ENCODE results near the gene KCNMA1. TPM values are rescaled to one million over a fixed set of nuclear protein-coding genes. Genes with fewer than 3 reads are reported as not detected.

The KCNMA1 gene
- total RNA-seq, 2 experiments from 2014 or later, result 0.55 to 1.5 TPM

DNA sequence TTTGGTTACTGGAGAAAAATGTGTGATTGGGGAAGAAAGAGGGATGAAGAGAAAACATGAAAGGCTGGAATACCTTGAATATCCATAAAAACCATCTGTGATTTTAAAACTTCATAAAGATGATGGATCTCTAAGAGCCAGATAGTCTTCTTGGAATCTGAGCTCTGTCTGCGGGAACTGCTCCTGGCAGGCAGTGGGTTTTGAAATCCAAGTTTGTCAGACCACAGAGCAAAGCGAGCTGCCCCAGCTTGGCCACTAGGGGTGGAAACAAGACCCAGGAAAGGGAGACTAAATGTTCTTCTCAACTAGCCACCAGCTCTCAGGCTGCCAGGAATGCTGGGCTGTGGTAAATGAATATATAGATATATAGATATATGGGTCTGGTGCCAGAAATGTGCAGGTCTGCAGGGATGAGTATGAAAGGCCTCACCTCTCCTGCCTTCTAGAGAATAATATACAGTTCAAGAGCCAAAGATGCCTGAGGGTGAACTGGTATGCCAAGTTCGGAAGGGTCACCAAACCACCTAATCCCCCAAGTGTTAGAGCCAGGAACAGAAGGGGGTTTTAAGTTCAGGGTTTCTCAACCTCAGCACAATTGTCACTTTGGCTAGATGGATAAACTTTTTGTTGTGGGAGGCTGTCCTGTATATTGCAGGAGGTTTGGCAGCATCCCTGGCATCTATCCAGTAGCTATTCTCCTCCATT, 208.8 kb downstream of the KCNMA1 start:
- DNase-seq (no peak), ATAC-seq (no peak)
- Mint-ChIP-seq H3K9me3 (ENCODE audit: low read depth) (no peaks in the 10 kb centered on the region), H3K27me3 (peaks cover 2% of the 10 kb centered on the region), H3K36me3 (no peaks in the 10 kb centered on the region), H3K27ac (no peak overlapping the region), H3K4me3 (no peak overlapping the region), H3K4me1 (no peaks in the 10 kb centered on the region)
- CTCF ChIA-PET, result interaction anchor here (1.3 kb wide), 1 partner anchor 255 kb away, joined by 3 read pairs; no protein-coding TSS in a partner anchor

DNA sequence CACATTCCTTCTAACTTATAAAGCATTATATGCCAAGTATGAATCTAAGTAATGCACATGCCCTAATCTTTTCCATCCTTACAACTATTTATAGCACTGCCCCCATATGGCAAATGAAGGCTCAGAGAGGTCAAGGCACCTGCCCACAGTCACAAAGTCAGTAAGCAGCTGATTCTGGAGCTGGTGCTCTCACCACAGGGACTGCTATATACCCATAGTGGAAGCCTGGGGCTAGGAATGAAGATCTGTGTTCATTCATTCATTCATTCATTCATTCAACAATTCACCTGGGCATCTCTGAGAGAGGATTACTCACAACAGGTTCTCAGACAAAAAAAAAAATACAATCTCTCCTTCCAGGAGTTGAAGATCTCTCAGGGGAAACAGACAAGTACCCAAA, 213.4 kb downstream of the KCNMA1 start:
- Mint-ChIP-seq H3K27me3 (peaks cover under 1% of the 10 kb centered on the region), H3K4me3 (no peak overlapping the region), H3K36me3 (no peaks in the 10 kb centered on the region), H3K27ac (no peak overlapping the region), H3K4me1 (no peaks in the 10 kb centered on the region), H3K9me3 (ENCODE audit: low read depth) (no peaks in the 10 kb centered on the region)
- no peak for DNase-seq
- ATAC-seq, result no peak
- CTCF ChIA-PET, result no interaction called here

DNA sequence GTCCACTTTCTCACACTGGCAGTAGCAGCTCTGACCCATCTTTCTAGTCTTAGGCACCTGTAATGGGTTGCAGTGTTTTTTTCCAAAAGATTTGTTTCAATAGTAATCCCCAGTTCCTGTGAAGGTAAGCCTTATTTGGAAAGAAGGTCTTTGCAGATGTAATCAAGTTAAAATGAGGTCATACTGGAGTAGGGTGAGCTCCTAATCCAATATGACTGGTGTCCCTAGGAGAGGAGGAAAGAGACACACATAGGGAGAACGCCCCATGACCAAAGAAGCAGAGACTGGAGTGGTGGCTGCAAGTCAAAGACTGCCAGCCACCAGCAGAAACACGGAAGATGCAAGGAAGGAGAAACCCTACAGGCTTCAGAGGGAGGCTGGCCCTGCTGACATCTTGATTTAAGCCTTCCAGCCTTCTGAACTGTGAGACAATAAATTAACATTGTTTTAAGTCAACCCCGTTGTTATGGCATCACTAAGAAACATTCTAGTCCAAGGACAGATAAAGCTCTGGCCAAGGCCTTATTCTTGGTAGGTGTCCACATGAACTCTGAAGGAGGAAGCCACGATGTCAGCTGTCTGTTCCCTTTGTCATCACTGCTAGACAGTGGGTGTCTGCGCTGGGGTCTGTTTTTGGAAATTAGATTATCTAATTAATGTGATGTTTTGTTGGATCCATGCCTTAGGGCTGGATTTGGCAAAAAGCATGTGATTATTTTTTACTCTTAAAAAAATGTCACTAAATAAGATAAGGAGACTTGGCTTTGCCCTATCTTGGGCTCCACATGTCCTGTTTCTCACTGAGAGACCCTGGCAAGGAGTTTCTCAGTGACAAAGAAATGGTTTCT, 214.9 kb downstream of the KCNMA1 start:
- H3K9me3 Mint-ChIP-seq (ENCODE audit: low read depth), result no peaks in the 10 kb centered on the region
- DNase-seq (no peak), ATAC-seq (no peak)
- H3K4me3 Mint-ChIP-seq, result no peak overlapping the region
- H3K27ac Mint-ChIP-seq, result no peak overlapping the region
- no peaks in the 10 kb centered on the region for H3K36me3 Mint-ChIP-seq
- H3K27me3 Mint-ChIP-seq, result no peaks in the 10 kb centered on the region
- CTCF ChIA-PET, result no interaction called here
- no peaks in the 10 kb centered on the region for H3K4me1 Mint-ChIP-seq

DNA sequence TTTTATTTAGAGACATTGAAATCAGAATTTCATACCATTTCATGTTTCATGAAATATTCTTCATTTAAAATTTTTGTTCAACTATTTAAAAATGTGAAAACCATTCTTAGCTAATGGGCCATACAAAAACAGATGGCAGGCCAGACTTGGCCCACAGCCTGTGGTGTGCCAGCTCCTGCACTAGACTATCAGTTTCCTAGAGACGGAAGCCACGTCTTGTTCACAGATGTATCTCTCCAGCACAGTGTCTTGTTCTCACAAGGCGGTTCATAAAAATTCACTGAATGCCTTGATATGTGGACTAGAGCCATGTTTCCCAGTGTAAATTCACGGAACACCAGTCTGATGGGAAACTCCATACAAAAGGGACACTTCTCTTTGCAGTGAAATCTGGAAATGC, 216.0 kb downstream of the KCNMA1 start:
- ATAC-seq (no peak), DNase-seq (no peak)
- Mint-ChIP-seq H3K27ac (no peak overlapping the region), H3K27me3 (no peaks in the 10 kb centered on the region), H3K9me3 (ENCODE audit: low read depth) (no peaks in the 10 kb centered on the region), H3K4me3 (no peak overlapping the region), H3K4me1 (no peaks in the 10 kb centered on the region), H3K36me3 (no peaks in the 10 kb centered on the region)
- CTCF ChIA-PET, result no interaction called here

DNA sequence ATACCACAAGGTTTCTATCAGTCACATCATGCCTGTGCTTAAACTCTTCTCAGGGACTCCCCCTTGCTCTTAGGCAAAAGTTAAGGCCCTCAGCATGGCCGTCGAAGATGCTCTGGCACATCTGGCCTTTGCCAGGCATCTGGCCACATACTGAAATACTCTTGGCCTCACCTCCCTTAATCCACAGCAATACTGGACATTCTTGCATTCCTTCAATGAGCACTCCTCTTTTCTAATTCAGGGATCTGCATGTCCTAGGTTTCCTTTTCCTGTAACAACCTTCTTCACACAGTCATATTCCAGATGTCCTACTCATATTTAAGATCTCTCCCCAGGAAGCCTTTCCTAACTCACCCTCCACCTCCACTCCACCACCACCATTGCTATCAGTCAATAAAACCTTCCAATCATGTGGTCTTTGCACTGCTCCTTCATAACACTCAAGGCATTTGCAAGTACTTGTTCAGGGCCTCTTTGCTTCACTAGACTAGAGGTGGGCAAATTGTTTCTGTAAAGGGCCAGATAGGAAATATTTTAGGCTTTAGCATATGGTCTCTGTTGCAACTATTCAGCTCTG, 216.6 kb downstream of the KCNMA1 start:
- Mint-ChIP-seq H3K4me1 (no peaks in the 10 kb centered on the region), H3K27ac (no peak overlapping the region), H3K27me3 (no peaks in the 10 kb centered on the region), H3K4me3 (no peak overlapping the region), H3K36me3 (no peaks in the 10 kb centered on the region), H3K9me3 (ENCODE audit: low read depth) (no peaks in the 10 kb centered on the region)
- CTCF ChIA-PET, result no interaction called here
- no peak for ATAC-seq
- no peak for DNase-seq

DNA sequence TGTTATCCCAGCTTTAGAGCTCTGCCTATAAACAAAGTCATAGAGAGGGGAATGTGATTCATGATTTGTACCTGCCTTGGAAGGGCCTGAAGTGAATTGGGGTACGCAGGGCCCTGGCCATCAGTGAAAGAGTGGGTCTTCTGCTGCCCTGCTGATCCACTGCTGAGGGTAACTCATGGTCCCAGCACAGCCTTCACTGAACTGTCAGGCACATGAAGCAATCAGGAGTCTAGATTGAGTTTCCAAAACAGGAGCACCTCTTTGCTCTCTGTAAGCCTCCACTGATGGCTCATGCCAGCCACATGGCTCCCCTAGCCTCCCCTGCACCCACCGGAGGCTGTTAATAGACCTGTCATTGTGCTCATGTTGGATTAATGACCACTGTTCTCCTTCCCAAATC, 217.6 kb downstream of the KCNMA1 start:
- Mint-ChIP-seq H3K27ac (no peak overlapping the region), H3K4me3 (no peak overlapping the region), H3K27me3 (no peaks in the 10 kb centered on the region), H3K4me1 (no peaks in the 10 kb centered on the region), H3K9me3 (ENCODE audit: low read depth) (no peaks in the 10 kb centered on the region), H3K36me3 (no peaks in the 10 kb centered on the region)
- DNase-seq (no peak), ATAC-seq (no peak)
- CTCF ChIA-PET, result no interaction called here

DNA sequence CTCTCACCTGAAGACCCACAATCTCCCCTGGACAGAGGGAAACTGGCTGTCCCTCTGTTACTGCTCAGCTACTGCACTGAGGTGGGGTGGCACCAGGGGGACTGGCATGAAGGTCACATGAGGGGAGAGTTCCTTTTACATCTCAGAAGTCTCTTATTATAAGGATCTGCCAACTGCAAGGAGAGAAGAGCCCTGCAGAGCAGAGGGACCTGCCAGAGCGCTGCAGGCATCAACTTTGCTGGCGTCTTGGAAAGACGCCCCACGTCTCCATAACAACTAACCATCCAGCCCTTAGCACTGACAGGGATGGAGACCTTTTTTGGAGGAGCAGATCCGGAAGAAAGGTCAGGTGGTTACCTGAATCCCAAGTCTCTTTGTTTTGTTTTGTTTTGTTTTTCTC, 218.6 kb downstream of the KCNMA1 start:
- Mint-ChIP-seq H3K27me3 (no peaks in the 10 kb centered on the region), H3K4me3 (no peak overlapping the region), H3K4me1 (no peaks in the 10 kb centered on the region), H3K27ac (no peak overlapping the region), H3K36me3 (no peaks in the 10 kb centered on the region), H3K9me3 (ENCODE audit: low read depth) (no peaks in the 10 kb centered on the region)
- CTCF ChIA-PET, result no interaction called here
- ATAC-seq (no peak), DNase-seq (no peak)

DNA sequence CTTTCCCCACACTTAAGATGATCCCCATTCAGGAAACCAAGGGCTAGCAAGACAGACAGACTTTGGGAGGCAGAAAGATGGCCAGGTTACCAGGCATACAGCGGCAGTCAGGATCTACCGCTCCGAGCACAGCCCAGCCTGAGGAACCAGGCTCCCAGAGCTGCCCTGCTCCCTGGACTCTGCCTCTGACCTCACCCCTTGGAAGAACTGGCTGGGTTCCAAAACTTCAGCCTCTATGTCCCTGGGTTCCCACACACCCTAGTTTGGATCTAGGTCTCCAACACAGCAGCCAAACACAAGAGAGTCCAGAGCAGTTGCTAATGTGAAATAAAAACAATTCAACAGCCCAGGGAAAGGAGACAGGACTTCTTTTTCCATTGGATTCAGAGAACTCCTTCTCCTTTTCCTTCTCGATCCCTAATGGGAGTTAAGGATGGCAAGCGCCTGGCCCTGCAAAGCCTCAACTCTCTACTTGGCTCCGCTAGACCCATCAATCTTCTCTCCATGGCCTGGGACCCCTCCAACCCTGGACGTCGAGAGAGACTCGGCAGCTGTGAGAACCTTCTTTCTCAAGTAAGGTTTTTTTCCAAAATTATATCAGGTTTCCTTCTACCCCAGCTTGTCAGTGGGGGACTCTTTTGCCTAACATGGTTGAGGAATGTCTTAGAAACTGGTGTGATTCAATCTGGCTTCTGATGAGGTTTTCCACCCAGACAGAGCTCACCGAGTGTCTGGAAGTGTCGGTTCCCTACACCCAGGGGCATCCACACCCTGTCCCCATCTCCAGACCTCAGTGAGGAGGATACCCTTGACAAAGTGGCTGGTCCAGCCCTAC, 219.6 kb downstream of the KCNMA1 start:
- Mint-ChIP-seq H3K4me3 (no peak overlapping the region), H3K36me3 (no peaks in the 10 kb centered on the region), H3K27ac (no peak overlapping the region), H3K4me1 (no peaks in the 10 kb centered on the region), H3K27me3 (no peaks in the 10 kb centered on the region), H3K9me3 (ENCODE audit: low read depth) (no peaks in the 10 kb centered on the region)
- no peak for ATAC-seq
- CTCF ChIA-PET, result no interaction called here
- DNase-seq, result no peak

DNA sequence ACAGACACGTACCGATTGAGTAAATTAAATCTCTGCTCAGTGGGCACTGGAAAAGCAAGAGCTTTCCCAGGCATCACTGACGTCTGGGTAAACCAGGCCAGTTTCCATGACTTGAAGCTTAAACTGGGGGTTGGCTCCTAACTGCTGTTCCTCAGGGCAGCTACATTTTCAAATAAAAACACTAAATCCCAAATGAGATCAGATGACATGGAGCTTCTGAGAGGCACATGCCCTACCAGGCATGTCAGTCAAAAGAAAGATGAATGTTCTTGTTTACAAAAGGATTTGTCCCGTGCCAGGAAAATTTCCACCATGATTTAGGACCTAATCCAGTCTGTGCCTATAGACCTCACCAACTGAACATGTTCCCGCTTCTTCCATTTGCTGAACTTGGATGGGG, 220.2 kb downstream of the KCNMA1 start:
- H3K36me3 Mint-ChIP-seq, result no peaks in the 10 kb centered on the region
- H3K9me3 Mint-ChIP-seq (ENCODE audit: low read depth), result no peaks in the 10 kb centered on the region
- H3K4me3 Mint-ChIP-seq, result no peak overlapping the region
- ATAC-seq, result no peak
- CTCF ChIA-PET, result no interaction called here
- no peaks in the 10 kb centered on the region for H3K27me3 Mint-ChIP-seq
- DNase-seq, result no peak
- no peaks in the 10 kb centered on the region for H3K4me1 Mint-ChIP-seq
- no peak overlapping the region for H3K27ac Mint-ChIP-seq

DNA sequence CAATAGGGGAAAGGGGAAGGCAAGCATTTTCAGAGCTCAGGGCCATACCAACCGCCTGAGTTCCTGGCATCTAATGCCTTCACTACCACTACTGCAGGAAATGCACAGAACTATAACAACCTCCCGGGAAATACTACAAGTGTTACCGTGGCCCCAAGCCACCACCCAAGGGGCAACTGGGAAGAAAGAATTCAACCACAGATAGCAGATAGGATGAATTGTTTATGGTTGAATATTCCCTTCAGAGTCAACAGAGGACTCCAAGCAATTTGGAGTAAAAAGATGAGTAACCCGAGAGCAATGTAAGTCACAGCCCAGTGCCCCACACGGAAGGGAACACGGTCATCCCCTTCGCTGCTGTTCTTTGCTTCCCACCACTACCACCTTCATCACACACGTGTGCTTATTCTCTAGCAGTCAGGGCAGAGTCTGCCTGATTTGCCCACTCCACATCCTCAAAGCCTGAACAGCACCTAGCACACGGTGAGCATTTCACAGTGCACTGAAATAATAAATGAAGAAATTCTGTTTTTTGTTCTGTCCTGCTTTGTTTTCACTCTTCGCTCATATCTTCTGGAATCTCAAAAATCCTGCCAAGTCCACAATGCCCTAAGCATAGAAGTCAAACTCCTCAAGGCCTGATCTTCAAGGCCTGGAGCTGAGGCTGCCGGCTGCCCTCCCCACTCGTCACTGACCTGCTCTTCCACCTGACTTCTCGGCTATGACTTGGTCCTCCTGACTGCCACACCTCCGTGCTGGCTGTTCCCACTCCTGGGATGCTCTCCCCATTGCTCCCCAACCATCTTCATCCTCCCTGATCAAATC, 221.1 kb downstream of the KCNMA1 start:
- H3K27me3 Mint-ChIP-seq, result no peaks in the 10 kb centered on the region
- no peaks in the 10 kb centered on the region for H3K9me3 Mint-ChIP-seq (ENCODE audit: low read depth)
- ATAC-seq (no peak), DNase-seq (no peak)
- no peaks in the 10 kb centered on the region for H3K36me3 Mint-ChIP-seq
- H3K4me1 Mint-ChIP-seq, result no peaks in the 10 kb centered on the region
- no peak overlapping the region for H3K4me3 Mint-ChIP-seq
- CTCF ChIA-PET, result no interaction called here
- no peak overlapping the region for H3K27ac Mint-ChIP-seq

DNA sequence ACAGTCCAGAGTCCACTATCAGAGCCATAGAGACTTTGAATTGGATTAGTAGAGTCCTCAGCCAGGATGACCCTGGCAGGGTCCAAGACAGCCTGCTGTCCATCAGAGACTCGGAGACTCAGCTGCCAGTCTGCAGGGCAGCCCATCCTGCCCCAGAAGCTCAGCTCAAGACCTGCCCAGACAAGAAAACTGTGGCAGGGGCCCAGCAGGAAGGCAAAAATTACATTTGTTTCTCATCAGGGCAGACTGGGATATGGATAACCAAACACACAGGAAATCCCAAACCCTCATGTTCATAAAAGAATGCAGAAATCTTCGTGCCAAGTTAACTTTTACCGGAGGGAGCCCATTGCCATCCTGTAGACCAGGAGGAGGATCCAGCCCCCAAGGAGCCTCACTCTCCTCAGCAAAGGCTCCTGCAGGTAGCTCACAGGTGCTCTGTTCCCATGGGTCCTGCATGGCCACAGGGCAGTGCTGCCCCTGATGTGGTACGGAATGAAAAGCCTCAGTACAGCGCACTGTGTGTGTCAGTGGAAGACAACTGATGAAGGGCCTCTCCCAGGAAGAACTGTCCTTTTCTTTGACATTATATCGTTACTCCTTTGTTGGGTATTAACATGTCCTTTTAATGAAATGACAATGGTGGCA, 222.2 kb downstream of the KCNMA1 start:
- Mint-ChIP-seq H3K36me3 (no peaks in the 10 kb centered on the region), H3K4me3 (no peak overlapping the region), H3K9me3 (ENCODE audit: low read depth) (no peaks in the 10 kb centered on the region), H3K4me1 (no peaks in the 10 kb centered on the region), H3K27ac (no peak overlapping the region), H3K27me3 (no peaks in the 10 kb centered on the region)
- ATAC-seq, result no peak
- CTCF ChIA-PET, result no interaction called here
- DNase-seq, result no peak

DNA sequence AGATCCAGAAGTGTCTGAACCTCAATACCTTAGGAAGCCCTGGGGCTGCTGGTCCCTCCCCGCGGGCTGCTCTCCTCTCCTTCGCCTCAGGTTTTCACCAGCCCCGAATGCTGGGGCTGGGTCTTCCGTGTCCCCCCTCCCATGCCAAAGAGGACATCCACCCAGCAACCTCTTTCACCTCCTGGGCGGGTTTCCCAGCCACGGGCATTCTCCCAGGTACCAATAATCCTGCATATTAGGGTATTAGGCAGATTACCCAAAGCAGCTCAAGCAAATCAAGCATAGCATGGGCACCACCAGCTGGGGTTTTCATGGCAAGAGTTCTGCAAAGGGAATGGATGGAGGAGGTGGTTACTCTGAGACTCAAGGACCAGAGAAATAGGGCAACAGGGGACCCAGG, 224.4 kb downstream of the KCNMA1 start:
- ATAC-seq, result no peak
- H3K9me3 Mint-ChIP-seq (ENCODE audit: low read depth), result no peaks in the 10 kb centered on the region
- no peak overlapping the region for H3K4me3 Mint-ChIP-seq
- CTCF ChIA-PET, result interaction anchor here (1.4 kb wide), 1 partner anchor 228 kb away, joined by 3 read pairs; no protein-coding TSS in a partner anchor
- no peak for DNase-seq
- no peaks in the 10 kb centered on the region for H3K4me1 Mint-ChIP-seq
- H3K27me3 Mint-ChIP-seq, result no peaks in the 10 kb centered on the region
- no peaks in the 10 kb centered on the region for H3K36me3 Mint-ChIP-seq
- H3K27ac Mint-ChIP-seq, result no peak overlapping the region
